GM23338 (cell line): Measurements from ENCODE around the gene PARP12.

Experiments used
- CREB1 ChIP-seq: fragments of 250-450 bp; sonication (Bioruptor Pico); IDR thresholded peaks from 2 replicates; pipeline ENCODE4 v1.5.0; 2020; ENCODE audit warnings: low read depth, mild to moderate bottlenecking, moderate library complexity
- EZH2 ChIP-seq: fragments of 200-600 bp; sonication (generic); IDR thresholded peaks from one replicate; pipeline ENCODE4 v1.8.0; 2017; ENCODE audit warnings: antibody characterized with exemption, mild to moderate bottlenecking, low read depth; ENCODE audit not compliant: unreplicated experiment
- EZH2phosphoT487 ChIP-seq: fragments of 200-600 bp; sonication (generic); IDR thresholded peaks from one replicate; pipeline ENCODE4 v1.8.1; 2018; ENCODE audit warnings: antibody characterized with exemption; ENCODE audit not compliant: unreplicated experiment
- JUNB ChIP-seq: IDR thresholded peaks from one replicate; pipeline ENCODE4 v1.6.1; 2016; ENCODE audit warnings: antibody characterized with exemption; ENCODE audit not compliant: unreplicated experiment
- NANOG ChIP-seq: IDR thresholded peaks from 2 replicates; pipeline ENCODE4 v1.6.1; 2016; ENCODE audit warnings: antibody characterized with exemption, borderline replicate concordance
- POLR2AphosphoS5 ChIP-seq: IDR thresholded peaks from 2 replicates; pipeline ENCODE4 v1.6.1; 2016; ENCODE audit warnings: antibody characterized with exemption, low read depth
- STAT1 ChIP-seq: IDR thresholded peaks from one replicate; pipeline ENCODE4 v1.6.1; 2016; ENCODE audit warnings: antibody characterized with exemption; ENCODE audit not compliant: unreplicated experiment
- ZNF114 ChIP-seq: fragments of 250-450 bp; sonication (Bioruptor Pico); IDR thresholded peaks from 2 replicates; pipeline ENCODE4 v1.5.0; 2020; ENCODE audit warnings: mild to moderate bottlenecking, moderate library complexity
- ZNF331 ChIP-seq: fragments of 250-450 bp; sonication (Bioruptor Pico); IDR thresholded peaks from 2 replicates; pipeline ENCODE4 v1.5.0; 2020; ENCODE audit warnings: low read depth, mild to moderate bottlenecking, moderate library complexity
- TF ChIP-seq, protein P1 (sequence below), 2 experiments: fragments of 200-600 bp in 1 of 2; sonication (generic) in 1 of 2; conservative IDR thresholded peaks; 2 replicates each; pipeline versions ENCODE4 v1.5.1 to v1.6.1; 2016 to 2017; ENCODE audit warnings: antibody characterized with exemption in 2 of 2, low read depth in 2 of 2, mild to moderate bottlenecking in 2 of 2, moderate library complexity in 1 of 2
- TF ChIP-seq, protein P2 (sequence below): IDR thresholded peaks from one replicate; pipeline ENCODE4 v1.6.1; 2018; ENCODE audit warnings: antibody characterized with exemption; ENCODE audit not compliant: unreplicated experiment
- TF ChIP-seq, protein P3 (sequence below): IDR thresholded peaks from 2 replicates; pipeline ENCODE4 v1.6.1; 2016; ENCODE audit warnings: antibody characterized with exemption
- TF ChIP-seq, protein P4 (sequence below): fragments of 250-450 bp; sonication (Bioruptor Pico); IDR thresholded peaks from 2 replicates; pipeline ENCODE4 v1.5.0; 2020; ENCODE audit warnings: mild to moderate bottlenecking, moderate library complexity

DNA sequence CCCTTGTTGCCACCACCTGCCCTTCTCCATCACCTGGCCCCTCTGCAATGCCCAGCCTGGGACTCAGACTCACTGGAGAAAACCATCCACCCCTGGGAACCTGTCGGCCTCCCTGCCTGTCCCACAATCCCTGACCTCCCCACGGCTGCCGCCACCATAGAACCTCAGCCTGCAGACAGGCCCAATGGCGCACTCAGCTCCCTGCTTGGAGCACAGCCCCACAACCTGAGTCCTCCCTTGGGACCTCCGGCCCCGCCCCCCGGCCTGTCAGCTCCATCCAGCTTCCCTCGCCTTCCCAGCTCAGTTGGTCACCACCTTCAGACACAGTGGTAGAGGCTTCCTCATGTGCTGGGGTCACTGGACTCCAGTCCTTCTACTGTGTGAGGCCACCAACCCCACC is 41.1 kb downstream of the PARP12 start:
- TF ChIP-seq, protein P1, sequence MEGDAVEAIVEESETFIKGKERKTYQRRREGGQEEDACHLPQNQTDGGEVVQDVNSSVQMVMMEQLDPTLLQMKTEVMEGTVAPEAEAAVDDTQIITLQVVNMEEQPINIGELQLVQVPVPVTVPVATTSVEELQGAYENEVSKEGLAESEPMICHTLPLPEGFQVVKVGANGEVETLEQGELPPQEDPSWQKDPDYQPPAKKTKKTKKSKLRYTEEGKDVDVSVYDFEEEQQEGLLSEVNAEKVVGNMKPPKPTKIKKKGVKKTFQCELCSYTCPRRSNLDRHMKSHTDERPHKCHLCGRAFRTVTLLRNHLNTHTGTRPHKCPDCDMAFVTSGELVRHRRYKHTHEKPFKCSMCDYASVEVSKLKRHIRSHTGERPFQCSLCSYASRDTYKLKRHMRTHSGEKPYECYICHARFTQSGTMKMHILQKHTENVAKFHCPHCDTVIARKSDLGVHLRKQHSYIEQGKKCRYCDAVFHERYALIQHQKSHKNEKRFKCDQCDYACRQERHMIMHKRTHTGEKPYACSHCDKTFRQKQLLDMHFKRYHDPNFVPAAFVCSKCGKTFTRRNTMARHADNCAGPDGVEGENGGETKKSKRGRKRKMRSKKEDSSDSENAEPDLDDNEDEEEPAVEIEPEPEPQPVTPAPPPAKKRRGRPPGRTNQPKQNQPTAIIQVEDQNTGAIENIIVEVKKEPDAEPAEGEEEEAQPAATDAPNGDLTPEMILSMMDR (conservative IDR thresholded peaks at IDR 0.05; ENCODE audit: low read depth in 2 of 2) = no peak
- TF ChIP-seq CREB1 (no peak), POLR2AphosphoS5 (no peak), EZH2 (no peak), EZH2phosphoT487 (no peak), ZNF331 (CRISPR knock-in tag) (no peak), ZNF114 (CRISPR knock-in tag) (no peak), NANOG (no peak), JUNB (no peak), STAT1 (no peak)
- TF ChIP-seq, protein P2, sequence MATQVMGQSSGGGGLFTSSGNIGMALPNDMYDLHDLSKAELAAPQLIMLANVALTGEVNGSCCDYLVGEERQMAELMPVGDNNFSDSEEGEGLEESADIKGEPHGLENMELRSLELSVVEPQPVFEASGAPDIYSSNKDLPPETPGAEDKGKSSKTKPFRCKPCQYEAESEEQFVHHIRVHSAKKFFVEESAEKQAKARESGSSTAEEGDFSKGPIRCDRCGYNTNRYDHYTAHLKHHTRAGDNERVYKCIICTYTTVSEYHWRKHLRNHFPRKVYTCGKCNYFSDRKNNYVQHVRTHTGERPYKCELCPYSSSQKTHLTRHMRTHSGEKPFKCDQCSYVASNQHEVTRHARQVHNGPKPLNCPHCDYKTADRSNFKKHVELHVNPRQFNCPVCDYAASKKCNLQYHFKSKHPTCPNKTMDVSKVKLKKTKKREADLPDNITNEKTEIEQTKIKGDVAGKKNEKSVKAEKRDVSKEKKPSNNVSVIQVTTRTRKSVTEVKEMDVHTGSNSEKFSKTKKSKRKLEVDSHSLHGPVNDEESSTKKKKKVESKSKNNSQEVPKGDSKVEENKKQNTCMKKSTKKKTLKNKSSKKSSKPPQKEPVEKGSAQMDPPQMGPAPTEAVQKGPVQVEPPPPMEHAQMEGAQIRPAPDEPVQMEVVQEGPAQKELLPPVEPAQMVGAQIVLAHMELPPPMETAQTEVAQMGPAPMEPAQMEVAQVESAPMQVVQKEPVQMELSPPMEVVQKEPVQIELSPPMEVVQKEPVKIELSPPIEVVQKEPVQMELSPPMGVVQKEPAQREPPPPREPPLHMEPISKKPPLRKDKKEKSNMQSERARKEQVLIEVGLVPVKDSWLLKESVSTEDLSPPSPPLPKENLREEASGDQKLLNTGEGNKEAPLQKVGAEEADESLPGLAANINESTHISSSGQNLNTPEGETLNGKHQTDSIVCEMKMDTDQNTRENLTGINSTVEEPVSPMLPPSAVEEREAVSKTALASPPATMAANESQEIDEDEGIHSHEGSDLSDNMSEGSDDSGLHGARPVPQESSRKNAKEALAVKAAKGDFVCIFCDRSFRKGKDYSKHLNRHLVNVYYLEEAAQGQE = no peak
- TF ChIP-seq, protein P3, sequence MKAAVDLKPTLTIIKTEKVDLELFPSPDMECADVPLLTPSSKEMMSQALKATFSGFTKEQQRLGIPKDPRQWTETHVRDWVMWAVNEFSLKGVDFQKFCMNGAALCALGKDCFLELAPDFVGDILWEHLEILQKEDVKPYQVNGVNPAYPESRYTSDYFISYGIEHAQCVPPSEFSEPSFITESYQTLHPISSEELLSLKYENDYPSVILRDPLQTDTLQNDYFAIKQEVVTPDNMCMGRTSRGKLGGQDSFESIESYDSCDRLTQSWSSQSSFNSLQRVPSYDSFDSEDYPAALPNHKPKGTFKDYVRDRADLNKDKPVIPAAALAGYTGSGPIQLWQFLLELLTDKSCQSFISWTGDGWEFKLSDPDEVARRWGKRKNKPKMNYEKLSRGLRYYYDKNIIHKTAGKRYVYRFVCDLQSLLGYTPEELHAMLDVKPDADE = no peak
- TF ChIP-seq, protein P4, sequence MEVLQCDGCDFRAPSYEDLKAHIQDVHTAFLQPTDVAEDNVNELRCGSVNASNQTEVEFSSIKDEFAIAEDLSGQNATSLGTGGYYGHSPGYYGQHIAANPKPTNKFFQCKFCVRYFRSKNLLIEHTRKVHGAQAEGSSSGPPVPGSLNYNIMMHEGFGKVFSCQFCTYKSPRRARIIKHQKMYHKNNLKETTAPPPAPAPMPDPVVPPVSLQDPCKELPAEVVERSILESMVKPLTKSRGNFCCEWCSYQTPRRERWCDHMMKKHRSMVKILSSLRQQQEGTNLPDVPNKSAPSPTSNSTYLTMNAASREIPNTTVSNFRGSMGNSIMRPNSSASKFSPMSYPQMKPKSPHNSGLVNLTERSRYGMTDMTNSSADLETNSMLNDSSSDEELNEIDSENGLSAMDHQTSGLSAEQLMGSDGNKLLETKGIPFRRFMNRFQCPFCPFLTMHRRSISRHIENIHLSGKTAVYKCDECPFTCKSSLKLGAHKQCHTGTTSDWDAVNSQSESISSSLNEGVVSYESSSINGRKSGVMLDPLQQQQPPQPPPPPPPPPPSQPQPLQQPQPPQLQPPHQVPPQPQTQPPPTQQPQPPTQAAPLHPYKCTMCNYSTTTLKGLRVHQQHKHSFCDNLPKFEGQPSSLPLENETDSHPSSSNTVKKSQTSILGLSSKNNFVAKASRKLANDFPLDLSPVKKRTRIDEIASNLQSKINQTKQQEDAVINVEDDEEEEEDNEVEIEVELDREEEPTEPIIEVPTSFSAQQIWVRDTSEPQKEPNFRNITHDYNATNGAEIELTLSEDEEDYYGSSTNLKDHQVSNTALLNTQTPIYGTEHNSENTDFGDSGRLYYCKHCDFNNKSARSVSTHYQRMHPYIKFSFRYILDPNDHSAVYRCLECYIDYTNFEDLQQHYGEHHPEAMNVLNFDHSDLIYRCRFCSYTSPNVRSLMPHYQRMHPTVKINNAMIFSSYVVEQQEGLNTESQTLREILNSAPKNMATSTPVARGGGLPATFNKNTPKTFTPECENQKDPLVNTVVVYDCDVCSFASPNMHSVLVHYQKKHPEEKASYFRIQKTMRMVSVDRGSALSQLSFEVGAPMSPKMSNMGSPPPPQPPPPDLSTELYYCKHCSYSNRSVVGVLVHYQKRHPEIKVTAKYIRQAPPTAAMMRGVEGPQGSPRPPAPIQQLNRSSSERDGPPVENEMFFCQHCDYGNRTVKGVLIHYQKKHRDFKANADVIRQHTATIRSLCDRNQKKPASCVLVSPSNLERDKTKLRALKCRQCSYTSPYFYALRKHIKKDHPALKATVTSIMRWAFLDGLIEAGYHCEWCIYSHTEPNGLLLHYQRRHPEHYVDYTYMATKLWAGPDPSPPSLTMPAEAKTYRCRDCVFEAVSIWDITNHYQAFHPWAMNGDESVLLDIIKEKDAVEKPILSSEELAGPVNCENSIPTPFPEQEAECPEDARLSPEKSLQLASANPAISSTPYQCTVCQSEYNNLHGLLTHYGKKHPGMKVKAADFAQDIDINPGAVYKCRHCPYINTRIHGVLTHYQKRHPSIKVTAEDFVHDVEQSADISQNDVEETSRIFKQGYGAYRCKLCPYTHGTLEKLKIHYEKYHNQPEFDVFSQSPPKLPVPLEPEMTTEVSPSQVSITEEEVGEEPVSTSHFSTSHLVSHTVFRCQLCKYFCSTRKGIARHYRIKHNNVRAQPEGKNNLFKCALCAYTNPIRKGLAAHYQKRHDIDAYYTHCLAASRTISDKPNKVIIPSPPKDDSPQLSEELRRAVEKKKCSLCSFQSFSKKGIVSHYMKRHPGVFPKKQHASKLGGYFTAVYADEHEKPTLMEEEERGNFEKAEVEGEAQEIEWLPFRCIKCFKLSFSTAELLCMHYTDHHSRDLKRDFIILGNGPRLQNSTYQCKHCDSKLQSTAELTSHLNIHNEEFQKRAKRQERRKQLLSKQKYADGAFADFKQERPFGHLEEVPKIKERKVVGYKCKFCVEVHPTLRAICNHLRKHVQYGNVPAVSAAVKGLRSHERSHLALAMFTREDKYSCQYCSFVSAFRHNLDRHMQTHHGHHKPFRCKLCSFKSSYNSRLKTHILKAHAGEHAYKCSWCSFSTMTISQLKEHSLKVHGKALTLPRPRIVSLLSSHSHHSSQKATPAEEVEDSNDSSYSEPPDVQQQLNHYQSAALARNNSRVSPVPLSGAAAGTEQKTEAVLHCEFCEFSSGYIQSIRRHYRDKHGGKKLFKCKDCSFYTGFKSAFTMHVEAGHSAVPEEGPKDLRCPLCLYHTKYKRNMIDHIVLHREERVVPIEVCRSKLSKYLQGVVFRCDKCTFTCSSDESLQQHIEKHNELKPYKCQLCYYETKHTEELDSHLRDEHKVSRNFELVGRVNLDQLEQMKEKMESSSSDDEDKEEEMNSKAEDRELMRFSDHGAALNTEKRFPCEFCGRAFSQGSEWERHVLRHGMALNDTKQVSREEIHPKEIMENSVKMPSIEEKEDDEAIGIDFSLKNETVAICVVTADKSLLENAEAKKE (CRISPR knock-in tag) = no peak
